Measurements from ENCODE around the gene PNCK.

DNA sequence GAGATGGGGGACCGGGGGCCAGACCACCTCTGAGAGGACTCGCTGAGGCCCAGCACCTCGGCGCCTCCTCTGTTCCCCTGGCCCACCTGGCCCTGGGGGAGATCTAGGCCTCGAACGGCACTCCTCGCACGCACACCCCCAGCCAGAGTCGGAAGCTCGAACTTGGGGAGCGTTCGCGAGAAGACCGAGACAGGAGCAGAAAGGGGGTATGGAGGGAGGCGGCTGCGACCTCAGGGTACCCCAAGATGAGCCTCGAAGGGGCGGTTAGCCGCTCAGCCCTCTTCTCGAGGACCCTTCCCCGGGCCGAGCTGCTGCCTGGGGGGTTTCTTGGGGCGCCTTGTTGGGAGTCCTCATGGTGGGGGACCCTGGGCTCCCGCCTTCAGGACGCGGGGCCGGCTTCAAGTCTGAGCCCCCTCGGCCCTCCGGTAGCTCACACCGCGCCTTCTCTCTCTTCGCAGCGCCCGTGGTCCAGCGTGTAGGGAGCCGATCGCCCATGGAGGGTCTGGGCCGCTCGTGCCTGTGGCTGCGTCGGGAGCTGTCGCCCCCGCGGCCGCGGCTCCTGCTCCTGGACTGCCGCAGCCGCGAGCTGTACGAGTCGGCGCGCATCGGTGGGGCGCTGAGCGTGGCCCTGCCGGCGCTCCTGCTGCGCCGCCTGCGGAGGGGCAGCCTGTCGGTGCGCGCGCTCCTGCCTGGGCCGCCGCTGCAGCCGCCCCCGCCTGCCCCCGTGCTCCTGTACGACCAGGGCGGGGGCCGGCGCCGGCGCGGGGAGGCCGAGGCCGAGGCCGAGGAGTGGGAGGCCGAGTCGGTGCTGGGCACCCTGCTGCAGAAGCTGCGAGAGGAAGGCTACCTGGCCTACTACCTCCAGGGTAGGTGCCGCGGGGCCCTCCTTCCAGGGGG is 25.9 kb downstream of the PNCK start:
- TF ChIP-seq TAF1 (IDR thresholded peaks at IDR 0.05; ENCODE audit: low read depth) = no peak
- no peak for TF ChIP-seq TEAD4 (IDR thresholded peaks at IDR 0.05)
- no peak for TF ChIP-seq CEBPB (IDR thresholded peaks at IDR 0.05)
- TF ChIP-seq, protein P1, sequence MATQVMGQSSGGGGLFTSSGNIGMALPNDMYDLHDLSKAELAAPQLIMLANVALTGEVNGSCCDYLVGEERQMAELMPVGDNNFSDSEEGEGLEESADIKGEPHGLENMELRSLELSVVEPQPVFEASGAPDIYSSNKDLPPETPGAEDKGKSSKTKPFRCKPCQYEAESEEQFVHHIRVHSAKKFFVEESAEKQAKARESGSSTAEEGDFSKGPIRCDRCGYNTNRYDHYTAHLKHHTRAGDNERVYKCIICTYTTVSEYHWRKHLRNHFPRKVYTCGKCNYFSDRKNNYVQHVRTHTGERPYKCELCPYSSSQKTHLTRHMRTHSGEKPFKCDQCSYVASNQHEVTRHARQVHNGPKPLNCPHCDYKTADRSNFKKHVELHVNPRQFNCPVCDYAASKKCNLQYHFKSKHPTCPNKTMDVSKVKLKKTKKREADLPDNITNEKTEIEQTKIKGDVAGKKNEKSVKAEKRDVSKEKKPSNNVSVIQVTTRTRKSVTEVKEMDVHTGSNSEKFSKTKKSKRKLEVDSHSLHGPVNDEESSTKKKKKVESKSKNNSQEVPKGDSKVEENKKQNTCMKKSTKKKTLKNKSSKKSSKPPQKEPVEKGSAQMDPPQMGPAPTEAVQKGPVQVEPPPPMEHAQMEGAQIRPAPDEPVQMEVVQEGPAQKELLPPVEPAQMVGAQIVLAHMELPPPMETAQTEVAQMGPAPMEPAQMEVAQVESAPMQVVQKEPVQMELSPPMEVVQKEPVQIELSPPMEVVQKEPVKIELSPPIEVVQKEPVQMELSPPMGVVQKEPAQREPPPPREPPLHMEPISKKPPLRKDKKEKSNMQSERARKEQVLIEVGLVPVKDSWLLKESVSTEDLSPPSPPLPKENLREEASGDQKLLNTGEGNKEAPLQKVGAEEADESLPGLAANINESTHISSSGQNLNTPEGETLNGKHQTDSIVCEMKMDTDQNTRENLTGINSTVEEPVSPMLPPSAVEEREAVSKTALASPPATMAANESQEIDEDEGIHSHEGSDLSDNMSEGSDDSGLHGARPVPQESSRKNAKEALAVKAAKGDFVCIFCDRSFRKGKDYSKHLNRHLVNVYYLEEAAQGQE (IDR thresholded peaks at IDR 0.05; ENCODE audit: low read depth) = no peak
- no peak for TF ChIP-seq EP300 (IDR thresholded peaks at IDR 0.05; ENCODE audit: borderline replicate concordance)
- no peak for TF ChIP-seq FOXM1 (IDR thresholded peaks at IDR 0.05; ENCODE audit: borderline replicate concordance, low read depth)
- TF ChIP-seq, protein P2, sequence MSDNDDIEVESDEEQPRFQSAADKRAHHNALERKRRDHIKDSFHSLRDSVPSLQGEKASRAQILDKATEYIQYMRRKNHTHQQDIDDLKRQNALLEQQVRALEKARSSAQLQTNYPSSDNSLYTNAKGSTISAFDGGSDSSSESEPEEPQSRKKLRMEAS (IDR thresholded peaks at IDR 0.05) = no peak
- TF ChIP-seq YY1 (IDR thresholded peaks at IDR 0.05; ENCODE audit: low read depth) = no peak
- TF ChIP-seq, protein P3, sequence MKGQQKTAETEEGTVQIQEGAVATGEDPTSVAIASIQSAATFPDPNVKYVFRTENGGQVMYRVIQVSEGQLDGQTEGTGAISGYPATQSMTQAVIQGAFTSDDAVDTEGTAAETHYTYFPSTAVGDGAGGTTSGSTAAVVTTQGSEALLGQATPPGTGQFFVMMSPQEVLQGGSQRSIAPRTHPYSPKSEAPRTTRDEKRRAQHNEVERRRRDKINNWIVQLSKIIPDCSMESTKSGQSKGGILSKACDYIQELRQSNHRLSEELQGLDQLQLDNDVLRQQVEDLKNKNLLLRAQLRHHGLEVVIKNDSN (IDR thresholded peaks at IDR 0.05) = no peak
- no peak for TF ChIP-seq CREB1 (IDR thresholded peaks at IDR 0.05; ENCODE audit: low read depth)
- TF ChIP-seq ZBTB7A (IDR thresholded peaks at IDR 0.05; ENCODE audit: low read depth) = no peak
- TF ChIP-seq RAD21 (IDR thresholded peaks at IDR 0.05; ENCODE audit: low read depth) = no peak
- no peak for TF ChIP-seq NFIC (IDR thresholded peaks at IDR 0.05)
